Stimulated activated CD4-positive, alpha-beta T cell treated with anti-CD3 and anti-CD28 coated beads, Interleukin-2, amount 100 ng/mL, for 24 hours (primary cell): ENCODE results near the gene TSPAN17.

Source experiments
- DNase-seq, 2 donors: peaks; one replicate each; pipeline ENCODE4 v3.0.0-alpha.2; 2020

The TSPAN17 gene

DNA sequence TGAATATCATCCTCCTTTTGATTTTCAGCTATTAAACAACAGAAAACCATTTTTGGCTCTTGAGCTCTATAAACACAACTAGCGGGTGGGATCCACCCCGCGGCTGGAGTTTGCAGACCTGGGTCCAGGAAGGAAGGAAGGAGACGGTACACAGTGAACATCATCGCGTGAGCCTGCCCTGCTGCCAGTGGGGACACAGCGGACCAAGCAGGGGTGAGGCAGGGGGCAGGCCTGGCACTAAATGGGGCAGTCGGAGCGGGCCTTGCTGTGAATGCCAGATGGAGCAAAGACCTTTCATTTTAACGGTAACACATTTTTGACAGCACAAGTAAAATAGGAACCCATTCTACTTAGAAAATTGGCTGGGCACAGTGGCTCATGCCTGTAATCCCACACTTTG, 14.4 kb downstream of the TSPAN17 start:
- DNase-seq = no peak

GRCh38 chr5:176662371-176663333, 15.4 kb downstream of the TSPAN17 start:
- no peak for DNase-seq

- no peak for DNase-seq
These were observed 16.3 kb downstream of the TSPAN17 start for GRCh38 chr5:176663566-176663965.

DNA sequence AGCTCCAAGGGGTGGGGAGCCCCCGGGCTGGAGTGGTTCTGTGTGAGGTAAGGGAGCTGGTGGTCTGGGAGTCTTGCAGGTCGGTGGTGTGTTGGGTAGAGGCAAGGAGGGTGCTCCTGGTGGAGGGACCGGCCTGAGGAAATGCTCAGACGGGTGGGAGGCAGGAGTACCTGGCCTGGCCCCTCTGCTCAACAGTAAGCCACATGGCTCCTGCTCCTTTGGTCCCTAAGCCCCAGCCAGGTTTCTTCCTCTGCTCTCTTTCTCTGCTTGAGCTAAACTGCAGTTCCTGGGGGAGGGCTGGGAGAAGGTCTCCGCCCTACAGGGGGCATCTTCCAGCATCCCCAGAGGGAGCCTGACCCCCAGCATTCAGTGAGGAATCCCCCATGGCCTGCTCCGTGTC, 17.2 kb downstream of the TSPAN17 start:
- DNase-seq = no peak

- DNase-seq = no peak
These were observed 17.6 kb downstream of the TSPAN17 start for GRCh38 chr5:176664886-176665285.

GRCh38 chr5:176665517-176665916, 18.2 kb downstream of the TSPAN17 start:
- no peak for DNase-seq

DNA sequence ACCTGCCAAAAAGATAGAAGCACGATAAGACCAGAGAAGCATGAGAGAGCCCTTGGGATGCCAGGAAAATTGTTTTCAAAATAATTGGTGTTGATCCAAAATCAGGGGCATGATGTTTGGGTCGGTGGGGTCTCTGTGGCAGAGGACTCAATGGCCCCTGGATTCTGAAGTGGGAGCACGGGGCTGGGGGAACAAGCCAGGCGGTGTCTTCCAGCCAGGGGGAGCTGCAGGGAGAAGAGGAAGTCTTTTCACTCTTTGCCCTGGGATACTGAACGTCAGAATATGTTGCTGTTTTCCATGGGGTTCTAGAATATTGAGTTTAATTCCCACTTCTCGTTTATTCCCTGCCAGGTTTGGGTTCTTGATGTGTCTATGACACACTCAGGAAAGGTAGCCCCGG, 20.4 kb downstream of the TSPAN17 start:
- DNase-seq = no peak

DNA sequence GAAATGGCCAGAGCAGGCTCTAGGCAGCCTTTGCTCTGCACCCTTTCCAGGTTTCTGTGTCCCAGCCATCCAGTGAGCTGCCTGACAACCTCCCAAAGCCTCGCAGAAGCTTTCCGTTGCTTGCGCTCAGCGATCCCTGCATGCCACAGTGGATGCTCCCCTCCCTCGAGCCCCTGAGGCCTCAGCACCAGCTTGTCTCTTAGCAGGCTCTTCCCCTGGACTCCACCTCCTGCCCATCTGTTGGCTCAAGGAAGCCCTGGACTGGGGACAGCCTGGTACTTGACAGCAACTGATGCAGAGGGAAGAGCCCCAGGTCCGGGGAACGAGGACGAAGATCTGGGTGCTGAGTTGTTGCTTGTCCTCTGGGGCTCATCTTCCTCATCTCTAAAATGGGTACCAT, 23.2 kb downstream of the TSPAN17 start:
- no peak for DNase-seq

DNA sequence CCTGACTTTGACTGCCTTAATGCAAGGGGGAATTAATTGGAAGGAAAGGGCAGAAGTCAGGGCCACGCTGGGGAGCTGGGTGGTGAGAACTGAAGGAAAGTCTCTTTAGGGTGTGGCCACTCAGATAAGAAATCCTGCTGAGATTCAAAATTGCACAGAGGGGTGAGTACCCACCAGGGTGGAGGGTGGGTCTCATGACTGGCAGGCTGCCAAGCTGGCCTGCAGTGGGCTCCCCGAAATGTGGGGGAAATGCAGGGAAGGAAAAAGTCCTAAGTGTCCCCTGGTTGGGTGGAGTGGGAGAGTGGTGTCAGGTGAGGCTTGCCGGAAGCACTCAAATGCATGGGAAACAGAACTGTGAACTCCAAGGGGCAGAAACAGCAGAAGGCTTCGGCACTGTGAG, 24.1 kb downstream of the TSPAN17 start:
- no peak for DNase-seq

DNA sequence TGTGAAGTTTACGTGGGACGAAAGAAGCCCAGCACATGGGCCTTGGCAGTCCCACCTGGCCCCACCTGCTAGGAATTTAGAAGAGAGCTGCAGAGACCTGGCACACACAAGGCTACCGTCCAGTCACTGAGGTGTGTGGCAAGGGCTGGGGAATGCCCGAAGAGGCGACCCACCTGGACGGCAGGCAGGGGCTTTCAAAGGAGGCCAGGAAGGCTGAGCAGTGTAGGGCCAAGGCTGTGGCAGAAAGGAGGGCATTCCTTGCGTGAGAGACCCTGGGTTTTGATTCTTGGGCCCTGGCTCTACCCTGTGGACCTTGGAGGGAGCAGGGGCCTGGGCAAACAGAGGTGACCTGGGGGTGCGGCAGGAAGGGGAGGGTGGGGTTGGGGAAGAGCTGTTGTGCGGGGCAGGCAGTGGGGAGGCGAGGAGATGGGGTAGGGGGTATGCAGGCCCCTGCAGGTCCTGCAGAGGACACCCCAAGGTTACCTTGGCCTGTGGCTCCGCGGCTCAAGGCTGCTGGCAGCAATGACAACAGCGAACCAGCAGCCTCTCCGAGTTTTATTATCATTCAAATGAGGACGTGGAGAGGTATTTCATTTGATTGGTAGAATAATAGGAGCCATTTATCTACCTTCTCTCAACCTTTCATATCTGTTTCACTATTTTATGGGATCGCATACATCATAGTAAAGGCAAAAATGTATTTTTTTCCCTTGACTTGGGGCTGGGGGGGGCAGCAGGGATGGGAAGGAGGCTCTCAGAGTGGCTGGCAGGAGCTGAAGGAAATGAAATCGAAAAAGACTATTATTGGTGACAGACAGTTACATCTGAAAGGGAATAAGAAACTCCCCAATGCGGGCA, 24.8 kb downstream of the TSPAN17 start:
- no peak for DNase-seq

- DNase-seq = no peak
These were observed 26.6 kb downstream of the TSPAN17 start for GRCh38 chr5:176673651-176674583.

- no peak for DNase-seq
These were observed 27.5 kb downstream of the TSPAN17 start for GRCh38 chr5:176674799-176675198.

GRCh38 chr5:176675676-176676360, 28.5 kb downstream of the TSPAN17 start:
- DNase-seq = no peak

- DNase-seq = no peak
These were observed 29.1 kb downstream of the TSPAN17 start for GRCh38 chr5:176676361-176676824.

- DNase-seq = no peak
These were observed 30.1 kb downstream of the TSPAN17 start for GRCh38 chr5:176677209-176677939.

DNA sequence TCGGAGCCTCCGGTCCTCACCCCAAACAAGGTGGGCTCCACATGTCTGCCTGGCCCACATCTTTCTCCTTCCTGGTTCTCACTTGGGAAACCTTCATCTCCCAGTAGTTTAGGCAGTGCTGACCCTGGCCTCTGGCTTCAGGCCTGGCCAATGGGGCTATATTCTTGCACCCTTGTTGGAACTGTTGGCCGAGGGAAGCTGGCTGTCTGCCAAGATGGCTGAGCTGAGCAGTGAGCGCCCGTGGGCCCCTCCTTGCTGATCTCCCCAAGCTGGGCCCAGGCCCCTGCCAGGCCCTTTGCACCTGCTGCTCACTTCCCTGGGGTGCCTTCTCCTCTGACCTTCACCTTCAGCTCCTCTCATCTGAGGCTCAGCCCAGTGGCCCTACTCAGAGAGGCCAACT, 31.3 kb downstream of the TSPAN17 start:
- no peak for DNase-seq

DNA sequence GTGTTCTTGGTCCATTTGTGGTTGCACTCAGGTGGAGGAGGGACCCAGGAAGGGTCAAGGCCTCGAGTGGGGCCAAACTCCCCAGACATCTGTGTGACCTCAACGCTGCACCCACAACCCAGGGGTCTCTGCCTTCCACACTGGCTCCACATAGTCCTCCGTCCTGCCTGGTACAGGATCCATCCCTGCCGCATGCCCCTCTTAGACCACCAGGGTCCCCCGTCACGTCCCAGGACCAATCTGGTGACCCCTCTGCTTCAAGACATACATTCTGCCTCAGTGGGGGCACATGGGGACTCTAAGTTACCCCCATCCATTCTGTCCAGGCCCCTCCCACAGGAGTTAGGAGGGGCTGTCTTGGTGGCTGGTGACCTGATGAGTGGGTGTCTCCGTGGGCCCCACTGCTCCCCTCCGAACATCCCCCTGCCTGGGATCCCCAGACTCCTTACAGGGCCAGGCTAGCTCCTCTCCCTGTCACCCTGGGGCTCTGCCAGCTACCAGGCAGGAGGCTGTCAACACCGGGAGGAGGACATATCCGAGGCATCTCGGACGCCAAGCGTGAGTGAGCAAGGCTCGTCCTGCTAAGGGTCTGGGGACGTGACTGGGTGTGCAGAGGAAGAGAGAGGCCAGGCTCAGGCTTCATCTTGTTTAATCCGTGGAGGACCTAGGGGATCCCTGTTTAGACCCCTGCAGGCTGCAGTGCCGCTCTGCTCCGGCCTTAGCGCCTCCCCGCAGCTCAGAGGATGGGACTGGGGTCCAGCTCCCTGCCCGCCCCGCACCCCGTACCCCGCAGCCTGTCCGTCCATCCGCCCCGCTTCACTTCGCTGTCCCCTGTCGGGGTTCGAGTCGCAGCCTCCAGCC, 32.3 kb downstream of the TSPAN17 start:
- DNase-seq = no peak

DNA sequence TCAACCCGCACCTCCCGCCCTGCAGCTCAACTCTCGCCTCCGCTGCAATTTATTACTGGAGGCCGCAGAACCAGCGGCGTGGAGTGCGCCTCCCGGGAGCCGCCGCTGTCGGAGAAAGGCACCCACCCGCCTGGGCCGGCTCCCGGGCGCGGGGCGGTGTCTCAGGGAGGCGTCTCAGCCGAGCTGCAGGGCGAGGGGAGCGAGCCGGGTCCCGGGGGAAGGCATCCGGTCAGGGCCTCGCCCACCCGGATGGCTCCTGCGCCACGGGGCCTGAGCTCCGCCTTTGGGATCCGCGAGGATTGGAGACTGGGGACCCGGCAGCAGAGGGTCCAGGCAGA, 32.9 kb downstream of the TSPAN17 start:
- DNase-seq = no peak

DNA sequence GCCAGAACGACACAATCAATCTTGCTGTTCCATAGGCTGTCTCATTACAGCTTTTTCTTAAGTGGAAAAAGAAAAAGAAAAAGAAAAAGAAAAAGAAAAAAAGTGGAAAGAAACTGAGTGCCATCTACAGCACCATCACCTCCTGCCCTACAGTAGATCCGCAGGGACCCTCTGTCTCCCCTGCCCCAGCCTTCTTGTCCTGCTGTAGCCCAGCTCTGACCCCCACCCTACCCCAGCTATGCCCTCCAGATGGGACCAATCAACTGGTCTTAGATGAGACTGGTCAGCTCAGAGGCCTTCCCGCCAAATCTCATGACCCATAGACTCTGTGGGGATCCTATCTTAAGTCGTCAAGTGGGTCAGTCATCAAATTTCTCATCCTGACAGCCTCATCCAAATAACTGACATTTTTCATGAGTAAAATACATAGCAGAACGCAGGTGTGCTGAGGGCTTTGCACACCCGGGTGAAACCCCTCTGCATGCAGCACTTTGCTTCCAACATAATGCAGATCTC, 34.8 kb downstream of the TSPAN17 start:
- DNase-seq = no peak

DNA sequence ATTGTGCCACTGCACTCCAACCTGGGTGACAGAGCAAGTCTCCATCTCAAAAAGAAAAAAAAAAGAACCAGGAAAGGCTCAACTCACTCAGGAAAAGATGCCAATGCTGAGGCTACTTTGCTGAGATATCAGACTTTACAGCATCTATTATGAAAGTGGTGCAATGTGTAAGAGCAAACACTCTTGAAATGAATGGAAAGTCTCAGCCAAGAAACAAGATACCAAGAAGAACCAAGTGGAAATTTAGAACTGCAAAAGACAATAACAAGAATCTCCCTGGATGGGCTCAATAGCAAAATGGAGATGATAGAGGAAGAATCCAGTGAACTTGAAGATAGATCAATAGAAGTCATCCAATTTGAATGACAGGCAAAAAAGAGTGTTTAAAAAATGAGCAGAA, 37.7 kb downstream of the TSPAN17 start:
- no peak for DNase-seq
